Hematopoietic multipotent progenitor cell (in vitro differentiated cells): ENCODE data around the gene STAB2. TPM values are rescaled to one million over a fixed set of nuclear protein-coding genes. Genes with fewer than 3 reads are reported as not detected.

Experiments
- DNase-seq, 3 donors: peaks; one replicate each; pipeline ENCODE4 v3.0.0-alpha.2; 2011 to 2015; ENCODE audit warnings: low read depth in 2 of 3, low spot score in 2 of 3
- total RNA-seq: library from RNA; depleted of rRNA; stranded (reverse); fragments of >200 nt; gene quantifications from one replicate; pipeline ENCODE4 v1.2.3, GENCODE V29; 2012

The STAB2 gene
- total RNA-seq, 1 donor: not detected

DNA sequence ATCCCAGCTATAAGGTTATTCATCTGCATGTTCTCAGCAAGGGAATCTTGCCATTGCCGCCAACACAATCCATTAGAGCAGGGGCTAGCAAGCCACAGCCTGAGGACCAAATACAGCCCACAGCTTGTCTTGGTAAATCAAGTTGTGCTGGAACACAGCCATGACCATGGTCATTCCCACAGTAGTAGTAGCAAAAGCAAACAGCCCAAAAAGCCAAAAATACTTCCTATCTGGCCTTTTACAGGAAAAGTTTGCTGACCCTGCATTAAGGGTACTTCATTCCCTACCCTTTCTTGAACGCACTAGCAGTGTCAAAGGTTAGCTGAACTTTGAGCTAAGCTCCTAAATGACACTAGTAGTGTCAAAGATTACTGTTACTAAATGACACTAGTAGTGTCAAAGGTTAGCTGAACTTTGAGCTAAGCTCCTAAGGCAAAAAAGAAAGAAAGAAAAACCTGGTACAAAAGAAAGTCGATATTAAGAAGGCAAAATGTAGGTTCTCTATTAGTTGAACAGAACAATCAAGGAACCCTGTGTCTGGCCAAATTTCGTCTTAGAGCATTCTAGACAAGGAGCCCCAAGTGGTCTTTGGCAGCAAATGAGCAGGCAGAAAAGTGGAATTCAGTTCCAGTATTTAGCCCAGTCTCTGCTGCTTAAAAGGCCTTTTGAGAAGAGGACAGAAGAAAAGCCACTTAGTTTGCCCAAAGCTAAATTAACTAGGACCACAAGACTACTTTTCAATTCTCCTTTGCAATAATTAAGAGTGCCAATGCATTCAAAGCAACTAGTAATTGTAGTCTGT is 186.2 kb downstream of the STAB2 start:
- no peak for DNase-seq

GRCh38 chr12:103774977-103775560 is 188.0 kb downstream of the STAB2 start:
- DNase-seq: no peak

- no peak for DNase-seq
Observed at GRCh38 chr12:103778781-103779180, 191.7 kb downstream of the STAB2 start.

DNA sequence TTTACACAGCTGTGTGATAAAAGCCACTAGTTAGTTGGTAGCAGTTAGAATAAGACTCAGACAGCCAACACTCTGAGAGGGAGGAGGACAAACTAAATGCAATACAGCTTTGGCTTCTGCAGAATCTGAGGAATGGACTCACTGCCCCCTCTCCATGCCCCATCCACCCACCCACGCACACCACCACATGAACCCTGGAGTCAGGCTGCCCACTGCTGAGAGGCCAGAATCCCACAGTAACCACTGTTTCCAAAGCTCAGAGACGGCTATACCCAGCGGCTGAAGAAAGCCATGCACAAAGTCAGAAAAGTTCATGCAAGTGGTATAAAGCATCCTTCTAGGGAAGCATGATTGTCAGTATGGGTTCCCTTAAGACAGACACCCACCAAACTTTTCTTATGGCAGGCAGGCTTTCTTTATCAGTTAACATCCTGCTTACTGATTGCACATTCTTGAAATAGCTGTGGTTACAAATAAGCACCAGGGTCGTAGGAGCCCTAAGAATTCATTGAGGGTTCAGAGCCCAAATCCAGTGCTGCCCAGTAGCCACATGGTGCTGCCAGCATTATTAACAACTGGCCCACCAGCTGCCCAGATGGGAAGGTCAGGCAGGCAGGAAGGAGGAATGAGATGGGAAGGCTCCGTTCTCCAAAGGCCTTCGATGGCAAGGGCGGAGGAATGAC is 192.5 kb downstream of the STAB2 start:
- no peak for DNase-seq

DNA sequence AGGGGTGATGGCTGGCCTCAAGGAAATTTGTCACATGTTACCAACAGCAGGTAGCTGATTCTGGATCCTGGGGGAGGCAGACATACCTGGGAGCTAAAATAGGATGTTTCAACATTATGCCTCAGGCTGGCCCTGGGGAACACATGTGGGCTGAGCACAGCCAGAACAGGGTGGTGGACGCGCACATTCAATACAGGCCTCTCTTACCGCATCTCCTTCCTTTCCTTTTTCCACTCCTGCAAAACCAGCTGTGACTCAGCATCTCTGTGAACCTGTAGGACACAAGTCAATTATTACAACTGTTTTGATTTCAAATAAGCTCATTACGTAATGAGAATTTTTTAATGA is 193.0 kb downstream of the STAB2 start:
- no peak for DNase-seq

GRCh38 chr12:103780992-103781391 is 193.9 kb downstream of the STAB2 start:
- no peak for DNase-seq

DNA sequence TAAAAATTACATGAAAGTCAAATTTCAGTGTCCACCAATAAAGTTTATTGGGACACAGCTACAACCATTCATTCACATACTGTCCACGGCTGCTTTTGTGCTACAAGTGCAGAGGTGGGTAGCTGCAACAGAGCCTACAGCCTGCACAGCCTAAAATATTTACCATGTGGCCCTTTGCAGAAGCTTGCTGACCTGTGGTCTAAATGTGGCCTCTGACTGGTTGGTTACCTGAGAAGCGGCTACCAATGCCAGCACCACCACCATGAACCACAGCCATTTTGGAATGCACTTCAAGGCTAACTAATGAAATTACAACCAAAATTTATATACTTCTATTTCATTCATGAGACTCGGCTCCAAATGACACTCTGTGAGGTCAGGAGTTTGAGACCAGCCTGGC is 195.3 kb downstream of the STAB2 start:
- DNase-seq: no peak

DNA sequence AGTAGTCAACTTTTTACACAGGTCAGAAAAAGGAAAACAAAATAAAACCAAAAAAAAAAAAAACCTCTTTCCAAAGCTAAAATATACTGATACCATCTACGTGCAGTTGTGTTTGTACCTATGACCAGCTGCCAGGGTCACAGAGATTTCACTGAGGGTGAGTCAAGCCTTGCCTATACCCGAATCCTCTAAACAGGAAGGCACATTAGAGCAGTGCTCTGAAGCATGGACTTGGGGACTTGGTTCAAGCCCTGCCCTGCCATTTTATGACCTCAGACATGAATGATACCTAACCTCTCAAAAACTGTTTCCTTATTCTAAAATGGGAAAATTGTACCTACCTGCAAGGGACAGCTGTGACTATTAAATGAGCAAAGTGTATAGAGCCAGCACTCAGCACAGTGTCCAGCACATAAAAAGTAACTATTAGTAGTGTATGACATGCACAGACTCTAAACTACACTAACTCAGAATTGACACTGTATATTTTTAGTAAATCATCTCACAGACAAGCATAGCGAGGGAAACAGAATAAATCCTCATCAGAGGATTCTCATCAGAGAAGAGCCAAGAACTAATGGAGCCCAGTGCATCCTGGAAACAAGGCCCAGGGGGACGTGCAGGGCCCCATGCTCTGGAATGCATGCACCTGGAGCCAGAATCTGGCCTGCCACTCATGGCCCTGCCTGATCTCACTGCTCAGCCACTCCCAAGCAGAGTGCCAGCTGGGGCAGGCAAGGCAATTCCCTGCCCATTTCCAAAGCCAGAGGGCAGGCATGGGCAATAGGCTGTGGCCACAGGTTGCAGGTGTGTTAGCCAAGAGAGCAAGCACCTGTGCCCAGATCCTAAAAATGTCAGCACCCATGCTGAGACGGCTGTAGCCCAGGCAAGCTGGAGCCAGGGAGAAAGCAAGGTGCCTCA is 196.9 kb downstream of the STAB2 start:
- no peak for DNase-seq

DNA sequence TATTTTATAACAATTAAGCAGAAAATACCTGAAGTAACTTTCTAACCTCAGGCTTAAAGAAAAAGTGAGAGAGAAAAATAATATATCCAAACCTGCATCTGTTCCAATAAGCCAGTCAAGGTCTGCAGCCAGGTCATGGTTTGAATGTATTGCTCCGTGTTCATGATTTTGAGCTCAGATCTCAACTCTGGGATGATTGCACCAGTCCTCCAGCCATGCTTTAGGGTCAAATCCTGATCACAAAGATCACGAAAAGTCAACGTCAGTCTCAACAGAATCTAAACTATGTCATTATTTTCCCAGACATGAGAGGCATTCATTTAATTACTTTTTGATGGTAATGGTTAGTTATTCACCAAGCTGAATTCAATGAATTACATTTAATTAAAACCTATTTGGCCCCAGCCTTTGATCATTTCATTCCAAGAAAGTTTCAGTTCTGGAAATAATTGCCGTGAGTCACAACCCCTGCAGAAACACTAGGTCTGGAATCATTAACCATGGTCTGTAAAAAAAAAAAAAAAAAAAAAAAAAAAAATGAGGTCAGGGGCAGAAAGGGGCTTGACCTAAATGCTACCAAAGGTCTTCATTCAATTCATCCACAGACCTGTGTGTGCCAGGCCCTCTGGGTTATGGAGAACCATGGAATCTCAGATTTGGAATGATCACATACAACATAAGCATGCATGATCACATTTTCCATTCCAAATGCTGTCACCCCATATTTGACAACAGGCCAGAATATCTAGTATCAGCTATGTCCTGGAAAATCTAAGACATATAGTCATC is 198.4 kb downstream of the STAB2 start:
- no peak for DNase-seq

- DNase-seq: no peak
Observed at GRCh38 chr12:103786201-103786600, 199.1 kb downstream of the STAB2 start.

DNA sequence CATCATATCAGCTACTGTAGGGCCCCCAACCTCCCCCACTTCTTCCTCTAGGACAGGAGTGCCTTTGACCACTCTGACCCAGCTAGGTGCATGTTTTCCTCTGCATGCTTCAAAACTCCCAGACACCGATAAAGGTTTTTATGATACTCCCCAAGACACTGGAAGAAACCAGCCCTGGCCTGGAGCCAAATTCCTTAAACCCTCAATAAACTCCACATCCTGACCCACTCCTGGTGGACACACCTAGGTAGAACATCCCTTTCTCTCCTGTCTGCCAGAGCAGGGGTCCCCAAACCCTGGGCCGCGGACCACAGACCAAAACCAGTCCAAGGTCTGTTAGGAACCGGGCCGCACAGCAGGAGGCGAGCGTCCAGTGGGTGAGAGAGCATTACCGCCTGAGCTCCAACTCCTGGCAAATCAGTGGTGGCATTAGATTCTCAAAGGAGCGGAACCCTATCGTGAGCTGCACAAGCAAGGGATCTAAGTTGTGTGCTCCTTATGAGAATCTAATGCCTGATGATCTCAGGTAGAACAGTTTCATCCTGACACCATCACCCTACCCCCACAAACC is 204.4 kb downstream of the STAB2 start:
- no peak for DNase-seq

DNA sequence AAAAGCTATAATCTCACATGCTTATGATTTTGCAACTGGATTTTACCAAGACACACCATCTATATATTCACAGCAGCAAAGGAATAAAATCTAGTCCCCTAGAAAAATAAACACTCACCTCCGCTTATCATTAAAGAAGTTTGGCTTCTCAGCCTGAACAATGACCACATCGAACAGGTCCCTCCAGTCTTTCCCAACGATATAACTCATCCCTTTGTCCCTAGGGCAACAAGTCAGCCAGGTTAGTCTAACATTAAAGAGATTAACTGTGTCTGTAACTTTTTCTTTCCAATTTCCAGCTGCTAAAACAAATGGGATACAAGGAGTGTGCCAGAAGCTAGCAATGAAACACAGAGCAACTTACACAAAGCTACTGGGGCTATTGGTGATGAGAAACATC is 206.0 kb downstream of the STAB2 start:
- DNase-seq: no peak

DNA sequence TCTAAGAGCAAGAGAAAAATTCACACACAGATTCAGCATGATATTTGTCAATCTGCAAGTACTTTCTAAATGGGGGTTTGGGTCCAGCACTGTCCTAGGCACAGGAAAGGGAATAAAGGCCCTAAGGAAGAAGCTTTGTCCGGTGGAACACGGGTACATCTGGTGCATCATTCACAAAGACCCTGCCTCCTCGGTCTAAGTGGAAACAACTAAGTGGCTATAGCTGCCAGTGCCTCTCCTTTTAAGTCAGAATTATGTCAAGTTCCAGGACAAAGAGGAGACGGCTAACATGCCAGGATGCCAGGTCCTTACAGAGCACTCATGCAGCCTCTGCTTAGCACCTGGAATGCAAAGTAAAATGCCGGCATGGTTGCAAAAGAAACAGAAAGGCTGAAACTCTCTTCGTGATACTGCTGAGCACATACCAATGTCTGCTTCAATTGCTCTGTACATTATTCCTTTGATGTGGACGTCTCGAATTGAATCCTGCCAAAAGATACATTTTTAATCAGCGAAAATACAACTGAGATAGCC is 206.5 kb downstream of the STAB2 start:
- no peak for DNase-seq

- peak in 1 of 3 donors; percentile 46 for DNase-seq
Observed at GRCh38 chr12:103794309-103795213, 207.5 kb downstream of the STAB2 start.

- no peak for DNase-seq
Observed at GRCh38 chr12:103798586-103798985, 211.5 kb downstream of the STAB2 start.

DNA sequence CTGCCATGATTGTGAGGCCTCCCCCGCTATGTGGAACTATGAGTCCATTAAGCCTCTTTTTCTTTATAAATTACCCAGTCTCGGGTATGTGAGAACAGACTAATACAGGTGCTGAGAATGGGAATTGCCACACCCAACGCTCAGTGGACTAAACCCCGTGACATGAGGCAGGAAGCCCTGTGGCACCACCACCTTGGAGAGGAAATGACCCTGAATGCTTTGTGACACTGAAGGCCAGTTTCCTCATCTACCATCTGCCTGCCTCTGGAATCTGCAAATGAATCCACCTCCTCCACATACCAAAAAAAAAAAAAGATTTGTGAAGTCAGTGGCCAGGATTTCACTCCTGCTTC is 212.4 kb downstream of the STAB2 start:
- DNase-seq: peak in 1 of 3 donors; percentile 54

- DNase-seq: peak in 2 of 3 donors; percentile 36 to 68
Observed at GRCh38 chr12:103799857-103800771, 213.0 kb downstream of the STAB2 start.
